Hematopoietic multipotent progenitor cell treated with erythropoietin and hydrocortisone succinate and interleukin-3 and kit ligand, for 8 days (in vitro differentiated cells): Measurements from ENCODE around the gene LILRB1.
"Not testable (repeated sequence)": the region's sequence is repeated elsewhere in the genome, so short reads cannot be mapped to it uniquely, and the experiment has no call there.

Experiments
- DNase-seq: peaks from one replicate; pipeline ENCODE4 v3.0.0-alpha.2; 2015

LILRB1 gene

GRCh38 chr19:54630262-54630661 is at the start of gene LILRB1:
LILRB1 (plus strand) TSS chr19:54630484; CDS start chr19:54631074, 590 bp downstream.
- DNase-seq = not testable (repeated sequence)

GRCh38 chr19:54586397-54586796 is 43.9 kb upstream of the LILRB1 start:
- DNase-seq = no peak

GRCh38 chr19:54587026-54587425 is 43.3 kb upstream of the LILRB1 start:
- no peak for DNase-seq

GRCh38 chr19:54593445-54593844 is 36.8 kb upstream of the LILRB1 start, which contains the start of gene LILRA1:
LILRA1 (plus strand) TSS chr19:54593632; CDS start chr19:54594245, 613 bp downstream.
- not testable (repeated sequence) for DNase-seq

GRCh38 chr19:54593931-54594626 is 36.2 kb upstream of the LILRB1 start:
- not testable (repeated sequence) for DNase-seq

- DNase-seq = no peak
These were observed 35.5 kb upstream of the LILRB1 start for GRCh38 chr19:54594737-54595136.

GRCh38 chr19:54595680-54596436 is 34.4 kb upstream of the LILRB1 start:
- not testable (repeated sequence) for DNase-seq

GRCh38 chr19:54600212-54600611 is 30.1 kb upstream of the LILRB1 start:
- no peak for DNase-seq

GRCh38 chr19:54606230-54606629 is 24.1 kb upstream of the LILRB1 start:
- no peak for DNase-seq

GRCh38 chr19:54606891-54607784 is 23.1 kb upstream of the LILRB1 start:
- no peak for DNase-seq

GRCh38 chr19:54607785-54608150 is 22.5 kb upstream of the LILRB1 start:
- DNase-seq = no peak

- DNase-seq = no peak
These were observed 22.1 kb upstream of the LILRB1 start for GRCh38 chr19:54608205-54608604.

GRCh38 chr19:54608792-54609191 is 21.5 kb upstream of the LILRB1 start:
- no peak for DNase-seq

- DNase-seq = no peak
These were observed 20.9 kb upstream of the LILRB1 start for GRCh38 chr19:54609356-54609791.

GRCh38 chr19:54612428-54612827 is 17.9 kb upstream of the LILRB1 start:
- DNase-seq = no peak

GRCh38 chr19:54614726-54615125 is 15.6 kb upstream of the LILRB1 start:
- DNase-seq = no peak

GRCh38 chr19:54616057-54616456 is 14.2 kb upstream of the LILRB1 start:
- DNase-seq = no peak

GRCh38 chr19:54616821-54617560 is 13.3 kb upstream of the LILRB1 start:
- no peak for DNase-seq

- no peak for DNase-seq
These were observed 9.8 kb upstream of the LILRB1 start for GRCh38 chr19:54620464-54620863.

GRCh38 chr19:54622431-54622830 is 7.9 kb upstream of the LILRB1 start:
- no peak for DNase-seq

- not testable (repeated sequence) for DNase-seq
These were observed 6.0 kb upstream of the LILRB1 start for GRCh38 chr19:54624234-54624633.
